NCI-H526 treated with DMSO at 0.1 percent for 48 hours (cell line): ENCODE measurements around the gene ZNF627.
"Not testable (repeated sequence)": the region's sequence is repeated elsewhere in the genome, so short reads cannot be mapped to it uniquely, and the experiment has no call there.

Experiments used
- DNase-seq: peaks from one replicate; lab custom pipeline; 2025; lab: John Stamatoyannopoulos, UW

The ZNF627 gene

DNA sequence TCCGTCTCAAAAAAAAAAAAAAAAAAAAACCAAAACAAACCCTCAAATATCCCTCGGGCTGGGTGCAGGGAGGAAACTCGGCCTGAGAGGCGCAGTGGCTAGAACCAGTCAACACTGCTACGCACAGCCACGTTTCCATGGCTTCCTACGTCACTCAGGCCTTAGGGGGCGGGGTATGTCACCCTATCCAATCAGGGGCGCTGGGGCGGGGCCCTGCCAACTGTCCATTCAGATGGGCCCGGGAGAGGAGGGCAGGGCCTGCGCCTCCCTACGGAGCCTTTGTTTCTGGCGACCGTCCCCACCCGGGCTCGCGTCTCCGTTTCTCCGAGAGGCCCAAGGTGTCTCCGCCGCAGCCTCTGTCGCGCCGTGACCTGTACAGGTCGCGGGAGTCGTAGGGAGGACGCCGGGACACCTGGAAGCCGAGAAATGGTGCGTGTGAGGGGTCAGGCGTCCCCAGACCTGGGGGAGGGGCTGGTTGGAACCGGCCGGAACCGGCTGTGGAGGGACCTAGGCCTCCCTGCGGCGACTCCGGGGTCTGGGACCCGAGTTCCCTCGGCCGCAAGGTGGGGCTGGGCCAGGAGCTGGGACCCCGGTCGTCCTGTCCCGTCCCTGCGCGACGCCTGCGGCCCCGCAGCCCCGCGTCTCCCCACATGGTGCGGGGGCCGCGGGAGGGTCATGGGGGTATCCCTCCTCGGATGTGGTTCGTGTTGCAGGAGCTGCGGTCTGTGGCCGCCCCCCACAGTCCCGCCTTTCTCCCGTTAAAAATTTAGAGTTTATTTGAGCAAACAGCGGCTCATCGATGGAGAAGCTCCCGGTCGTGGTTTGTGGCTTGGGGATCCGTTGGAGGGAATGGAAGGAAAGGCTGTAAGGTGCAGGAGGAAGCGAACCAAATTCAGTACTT lies at the start of gene ZNF627:
TSS of gene ZNF627 (plus strand) at position 282 of the 901 bp plus-strand sequence. CDS start at position 427, 145 bp downstream.
- peak; percentile 88 for DNase-seq

- DNase-seq = no peak
These were observed 49.2 kb upstream of the ZNF627 start for GRCh38 chr19:11547929-11548700.

- DNase-seq = no peak
These were observed 47.8 kb upstream of the ZNF627 start for GRCh38 chr19:11549386-11549953.

- no peak for DNase-seq
These were observed 47.0 kb upstream of the ZNF627 start for GRCh38 chr19:11550265-11550664.

GRCh38 chr19:11551603-11552235 lies 45.6 kb upstream of the ZNF627 start:
- DNase-seq = no peak

- no peak for DNase-seq
These were observed 44.5 kb upstream of the ZNF627 start for GRCh38 chr19:11552666-11553372.

DNA sequence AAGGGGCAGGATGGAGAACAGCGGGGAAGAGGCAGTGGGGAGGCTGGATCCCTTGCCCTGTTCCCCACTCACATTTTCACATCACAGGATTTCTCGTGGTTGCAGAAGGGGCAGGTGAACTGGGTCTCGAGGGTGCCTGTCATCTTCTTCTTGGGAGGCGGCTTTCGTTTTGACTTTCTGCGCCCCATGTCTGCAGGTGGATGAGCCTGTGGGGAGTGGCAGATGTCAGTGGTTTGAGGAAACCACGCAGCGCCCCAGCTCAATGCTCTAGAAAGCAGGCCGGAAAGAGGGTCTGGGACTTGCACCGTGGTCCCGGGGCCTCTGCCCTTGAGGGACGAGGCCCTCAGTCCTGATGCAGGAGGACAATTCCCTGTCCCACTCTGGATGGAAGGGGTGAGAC lies 43.1 kb upstream of the ZNF627 start:
- no peak for DNase-seq

GRCh38 chr19:11555246-11555645 lies 42.0 kb upstream of the ZNF627 start:
- no peak for DNase-seq

DNA sequence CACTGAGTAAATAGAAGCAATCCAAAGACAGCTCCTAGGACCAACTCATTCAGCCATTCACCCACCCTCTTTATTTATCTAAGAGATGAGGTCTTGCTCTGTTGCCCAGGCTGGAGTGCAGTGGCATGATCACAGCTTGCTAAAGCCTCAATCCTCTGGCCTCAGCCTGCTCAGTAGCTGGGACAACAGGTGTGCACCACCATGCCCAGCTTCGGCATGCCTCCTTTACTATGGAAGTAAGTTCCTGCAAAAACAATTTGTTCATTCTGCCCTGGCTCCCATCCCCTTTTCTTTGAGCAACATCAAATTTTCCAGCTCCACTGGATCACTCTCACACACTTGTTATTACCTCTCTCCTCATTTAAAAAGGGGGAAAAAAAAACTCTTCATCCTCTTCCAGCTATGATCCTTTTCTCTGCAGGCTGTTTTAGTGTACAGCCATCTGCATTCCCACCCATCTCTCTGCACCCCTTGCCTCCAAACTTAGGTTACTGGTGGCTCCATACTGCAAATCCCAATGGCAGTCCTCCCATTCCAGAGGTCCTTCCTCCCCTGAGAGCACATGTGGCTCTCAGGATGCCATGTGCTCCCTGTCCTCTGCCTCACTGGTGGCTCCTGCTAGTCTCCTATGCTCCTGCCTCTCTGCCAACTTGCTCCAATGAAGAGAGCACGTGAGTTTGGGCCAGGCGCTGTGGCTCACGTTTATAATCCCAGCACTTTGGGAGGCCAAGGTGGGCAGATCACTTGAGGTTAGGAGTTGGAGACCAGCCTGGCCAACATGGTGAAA lies 40.5 kb upstream of the ZNF627 start:
- no peak for DNase-seq

GRCh38 chr19:11558881-11559828 lies 38.1 kb upstream of the ZNF627 start, which contains the start of gene ELOF1:
Gene ELOF1 (minus strand): TSS chr19:11559230. CDS start chr19:11554347, 4,883 bp downstream.
- peak; percentile 84 for DNase-seq

- DNase-seq = no peak
These were observed 36.8 kb upstream of the ZNF627 start for GRCh38 chr19:11560404-11561051.

GRCh38 chr19:11563532-11563931 lies 33.8 kb upstream of the ZNF627 start:
- DNase-seq = no peak

DNA sequence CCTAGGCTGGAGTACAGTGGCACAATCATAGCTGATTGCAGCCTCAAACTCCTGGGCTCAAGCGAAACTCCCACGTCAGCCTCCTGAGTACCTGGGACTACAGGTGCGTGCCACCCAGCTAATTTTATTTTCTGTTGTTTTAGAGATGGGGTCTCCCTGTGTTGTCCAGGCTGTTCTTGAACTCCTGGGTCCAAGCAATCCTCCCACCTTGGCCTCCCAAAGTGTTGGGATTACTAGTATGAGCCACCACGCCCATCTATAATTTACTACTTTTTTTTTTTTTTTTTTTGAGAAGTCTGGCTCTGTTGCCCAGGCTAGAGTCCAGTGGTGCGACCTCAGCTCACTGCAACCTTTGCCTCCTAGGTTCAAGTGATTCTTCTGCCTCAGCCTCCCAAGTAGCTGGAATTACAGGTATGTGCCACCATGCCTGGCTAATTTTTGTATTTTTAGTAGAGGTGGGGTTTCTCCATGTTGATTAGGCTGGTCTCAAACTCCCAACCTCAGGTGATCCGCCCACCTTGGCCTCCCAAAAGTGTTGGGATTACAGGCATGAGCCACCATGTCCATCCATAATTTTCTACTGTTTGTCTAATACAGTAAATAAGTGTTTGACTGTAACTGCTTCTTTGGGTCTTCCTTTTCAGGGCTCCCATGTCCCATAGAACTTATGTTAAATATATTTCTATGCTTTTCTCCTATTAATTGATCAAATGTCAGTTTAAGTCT lies 33.0 kb upstream of the ZNF627 start:
- DNase-seq = not testable (repeated sequence)

DNA sequence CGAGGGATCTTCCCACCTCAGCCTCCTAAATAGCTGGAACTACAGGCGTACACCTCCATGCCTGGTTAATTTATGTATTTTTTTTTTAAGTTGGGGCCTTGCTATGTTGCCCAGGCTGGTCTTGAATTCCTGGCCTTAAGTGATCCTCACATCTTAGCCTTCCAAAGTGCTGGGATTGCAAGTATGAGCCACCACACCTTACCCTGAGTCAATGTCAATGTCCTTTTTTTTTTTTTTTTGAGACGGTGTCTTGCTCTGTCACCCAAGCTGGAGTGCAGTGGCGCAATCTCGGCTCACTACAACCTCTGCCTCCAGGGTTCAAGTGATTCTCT lies 31.7 kb upstream of the ZNF627 start:
- not testable (repeated sequence) for DNase-seq

DNA sequence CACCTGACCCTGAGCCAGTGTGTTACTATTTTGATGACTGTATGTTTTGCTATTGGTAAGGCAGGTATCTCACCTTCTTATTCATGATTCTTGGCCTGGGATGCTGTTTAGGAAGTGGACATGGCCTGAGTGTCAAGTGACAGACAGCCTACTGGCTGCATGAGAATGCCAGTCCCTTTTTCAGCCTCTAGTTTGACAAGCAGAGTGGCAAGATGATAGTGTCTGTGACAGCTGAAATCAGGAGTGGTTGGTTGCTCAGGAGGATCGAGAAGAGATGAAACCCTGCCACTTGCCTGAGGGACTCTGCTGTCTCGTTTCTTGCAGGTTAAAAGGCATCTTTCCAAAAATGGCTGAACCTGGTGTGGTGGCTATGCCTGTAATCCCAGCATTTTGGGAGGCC lies 31.1 kb upstream of the ZNF627 start:
- no peak for DNase-seq

- no peak for DNase-seq
These were observed 27.2 kb upstream of the ZNF627 start for GRCh38 chr19:11570039-11570462.

DNA sequence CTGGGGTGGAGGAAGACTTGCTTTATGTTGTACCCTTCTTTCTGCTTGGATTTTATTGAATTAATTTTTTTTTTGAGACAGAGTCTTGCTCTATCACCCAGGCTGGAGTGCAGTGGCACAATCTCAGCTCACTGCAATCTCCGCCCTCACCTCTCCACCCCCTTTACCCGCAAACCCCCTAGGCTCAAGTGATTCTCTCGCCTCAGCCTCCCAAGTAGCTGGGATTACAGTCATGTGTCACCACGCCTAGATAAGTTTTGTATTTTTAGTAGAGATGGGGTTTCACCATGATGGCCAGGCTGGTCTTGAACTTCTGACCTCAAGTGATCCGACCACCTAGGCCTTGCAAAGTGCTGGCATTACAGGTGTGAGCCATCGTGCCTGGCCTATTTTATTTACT lies 23.9 kb upstream of the ZNF627 start:
- not testable (repeated sequence) for DNase-seq

DNA sequence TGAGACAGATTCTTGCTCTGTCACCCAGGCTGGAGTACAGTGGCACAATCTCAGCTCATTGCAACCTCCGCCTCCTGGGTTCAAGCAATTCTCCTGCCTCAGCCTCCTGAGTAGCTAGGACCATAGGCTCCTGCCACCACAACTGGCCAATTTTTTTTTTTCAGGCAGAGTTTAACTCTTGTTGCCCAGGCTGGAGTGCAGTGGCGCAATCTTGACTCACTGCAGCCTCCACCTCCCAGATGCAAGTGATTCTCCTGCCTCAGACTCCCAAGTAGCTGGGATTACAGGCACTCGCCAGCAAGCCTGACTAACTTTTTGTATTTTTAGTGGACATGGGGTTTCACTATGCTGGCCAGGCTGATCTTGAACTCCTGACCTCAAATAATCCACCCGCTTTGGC lies 23.5 kb upstream of the ZNF627 start:
- DNase-seq = not testable (repeated sequence)
